Measurements from ENCODE around the gene RASL12. TPM values are rescaled to one million over a fixed set of nuclear protein-coding genes. Genes with fewer than 3 reads are reported as not detected.
A peak's percentile ranks its signal among the peaks of the same experiment; 100 is the strongest.
"Not testable (repeated sequence)": the region's sequence is repeated elsewhere in the genome, so short reads cannot be mapped to it uniquely, and the experiment has no call there.

RASL12 gene
- total and polyA plus RNA-seq, 5 donors, result 63.2 to 88.0 (median 69.6) TPM

- no peak overlapping the region for H3K27ac ChIP-seq (ENCODE audit: low read length)
- ATAC-seq (no peak), DNase-seq (no peak)
- H3K9me3 ChIP-seq (ENCODE audit: control insufficient read depth, low read length), result no peaks in the 10 kb centered on the region
- intact Hi-C loops (cut with DNase I), result loop anchor here in 3 of 4 donors (2.0 to 5.0 kb wide), 2 partner anchors 46 to 68 kb away; no protein-coding TSS in a partner anchor
- no peaks in the 10 kb centered on the region for H3K4me1 ChIP-seq (ENCODE audit: control insufficient read depth, insufficient read depth, low read length)
- no peaks in the 10 kb centered on the region for H3K27me3 ChIP-seq (ENCODE audit: control insufficient read depth, insufficient read depth)
- no peak overlapping the region for H3K4me3 ChIP-seq (ENCODE audit: low read length)
- 88% methylated on average over 7 of the region's 7 CpGs for WGBS
Observed at GRCh38 chr15:65100442-65100841, 32.7 kb upstream of the RASL12 start.

- 94% methylated on average over 10 of the region's 10 CpGs for WGBS
- ATAC-seq; H3K4me1 ChIP-seq (ENCODE audit: control insufficient read depth, insufficient read depth, low read length); DNase-seq; H3K27ac ChIP-seq (ENCODE audit: low read length); H3K9me3 ChIP-seq (ENCODE audit: control insufficient read depth, low read length); H3K4me3 ChIP-seq (ENCODE audit: low read length); H3K27me3 ChIP-seq (ENCODE audit: control insufficient read depth, insufficient read depth): not testable (repeated sequence)
- intact Hi-C loops (cut with DNase I), result loop anchor here (2.0 to 10.0 kb wide), 4 partner anchors 45 to 68 kb away; no protein-coding TSS in a partner anchor
Observed at GRCh38 chr15:65099801-65100200, 32.0 kb upstream of the RASL12 start.

GRCh38 chr15:65099336-65099735 is 31.5 kb upstream of the RASL12 start:
- peaks cover 7% of the 10 kb centered on the region for H3K4me1 ChIP-seq (ENCODE audit: control insufficient read depth, insufficient read depth, low read length)
- intact Hi-C loops (cut with DNase I), result loop anchor here in 2 of 4 donors (5.0 to 10.0 kb wide), 2 partner anchors 47 to 65 kb away; no protein-coding TSS in a partner anchor
- H3K27ac ChIP-seq (ENCODE audit: low read length), result no peak overlapping the region
- 95% methylated on average over 5 of the region's 5 CpGs for WGBS
- DNase-seq (no peak), ATAC-seq (no peak)
- H3K27me3 ChIP-seq (ENCODE audit: control insufficient read depth, insufficient read depth), result no peaks in the 10 kb centered on the region
- no peaks in the 10 kb centered on the region for H3K9me3 ChIP-seq (ENCODE audit: control insufficient read depth, low read length)
- H3K4me3 ChIP-seq (ENCODE audit: low read length), result no peak overlapping the region

- DNase-seq (no peak), ATAC-seq (no peak)
- no peak overlapping the region for H3K4me3 ChIP-seq (ENCODE audit: low read length)
- no peak overlapping the region for H3K27ac ChIP-seq (ENCODE audit: low read length)
- H3K27me3 ChIP-seq (ENCODE audit: control insufficient read depth, insufficient read depth), result no peaks in the 10 kb centered on the region
- peaks cover 8% of the 10 kb centered on the region for H3K4me1 ChIP-seq (ENCODE audit: control insufficient read depth, insufficient read depth, low read length)
- no peaks in the 10 kb centered on the region for H3K9me3 ChIP-seq (ENCODE audit: control insufficient read depth, low read length)
- intact Hi-C loops (cut with DNase I), result loop anchor here in 2 of 4 donors (5.0 to 10.0 kb wide), 2 partner anchors 45 to 63 kb away; no protein-coding TSS in a partner anchor
- 95% methylated on average over 7 of the region's 7 CpGs for WGBS
Observed at GRCh38 chr15:65097651-65098263, 30.0 kb upstream of the RASL12 start.

GRCh38 chr15:65096481-65097385 is 28.9 kb upstream of the RASL12 start:
- Histone ChIP-seq H3K4me1 (ENCODE audit: control insufficient read depth, insufficient read depth, low read length) (peaks cover 10% of the 10 kb centered on the region), H3K27ac (ENCODE audit: low read length) (no peak overlapping the region), H3K4me3 (ENCODE audit: low read length) (no peak overlapping the region), H3K9me3 (ENCODE audit: control insufficient read depth, low read length) (no peaks in the 10 kb centered on the region), H3K27me3 (ENCODE audit: control insufficient read depth, insufficient read depth) (no peaks in the 10 kb centered on the region)
- DNase-seq (no peak), ATAC-seq (no peak)
- intact Hi-C loops (cut with DNase I), result loop anchor here in 2 of 4 donors (5.0 to 10.0 kb wide), 2 partner anchors 44 to 62 kb away; no protein-coding TSS in a partner anchor
- 86% methylated on average over 6 of the region's 6 CpGs for WGBS

- Histone ChIP-seq H3K27ac (ENCODE audit: low read length) (no peak overlapping the region), H3K4me3 (ENCODE audit: low read length) (no peak overlapping the region), H3K9me3 (ENCODE audit: control insufficient read depth, low read length) (no peaks in the 10 kb centered on the region), H3K27me3 (ENCODE audit: control insufficient read depth, insufficient read depth) (no peaks in the 10 kb centered on the region), H3K4me1 (ENCODE audit: control insufficient read depth, insufficient read depth, low read length) (peaks cover 10% of the 10 kb centered on the region)
- intact Hi-C loops (cut with DNase I), result loop anchor here in 2 of 4 donors (5.0 to 10.0 kb wide), 2 partner anchors 43 to 61 kb away; no protein-coding TSS in a partner anchor
- WGBS, result 75% methylated on average over 6 of the region's 6 CpGs
- no peak for DNase-seq
- ATAC-seq, result no peak
Observed at GRCh38 chr15:65095747-65096104, 27.9 kb upstream of the RASL12 start.

- Histone ChIP-seq H3K27me3 (ENCODE audit: control insufficient read depth, insufficient read depth) (no peaks in the 10 kb centered on the region), H3K27ac (ENCODE audit: low read length) (no peak overlapping the region)
- intact Hi-C loops (cut with DNase I), result loop anchor here in 2 of 4 donors (5.0 to 10.0 kb wide), 2 partner anchors 43 to 60 kb away; no protein-coding TSS in a partner anchor
Observed at GRCh38 chr15:65095011-65095746, 27.4 kb upstream of the RASL12 start.

GRCh38 chr15:65094294-65094995 is 26.7 kb upstream of the RASL12 start:
- no peaks in the 10 kb centered on the region for H3K27me3 ChIP-seq (ENCODE audit: control insufficient read depth, insufficient read depth)
- DNase-seq, result peak in 2 of 3 donors; percentile 43 to 48
- no peaks in the 10 kb centered on the region for H3K9me3 ChIP-seq (ENCODE audit: control insufficient read depth, low read length)
- peak; percentile 24 to 57 for ATAC-seq
- WGBS, result 71% methylated on average over 14 of the region's 14 CpGs
- no peak overlapping the region for H3K27ac ChIP-seq (ENCODE audit: low read length)
- H3K4me1 ChIP-seq (ENCODE audit: control insufficient read depth, insufficient read depth, low read length), result peaks cover 15% of the 10 kb centered on the region
- no peak overlapping the region for H3K4me3 ChIP-seq (ENCODE audit: low read length)
- intact Hi-C loops (cut with DNase I), result loop anchor here in 1 of 4 donors (10.0 kb wide), 1 partner anchor 60 kb away; no protein-coding TSS in a partner anchor

More at GRCh38 chr15:65095011-65095746, 27.4 kb upstream of the RASL12 start:
- ATAC-seq (no peak), DNase-seq (no peak)
- Histone ChIP-seq H3K4me1 (ENCODE audit: control insufficient read depth, insufficient read depth, low read length) (peaks cover 13% of the 10 kb centered on the region), H3K4me3 (ENCODE audit: low read length) (no peak overlapping the region), H3K9me3 (ENCODE audit: control insufficient read depth, low read length) (no peaks in the 10 kb centered on the region)
- WGBS, result 65% methylated on average over 5 of the region's 5 CpGs

GRCh38 chr15:65093793-65094170 is 26.0 kb upstream of the RASL12 start:
- peaks cover 17% of the 10 kb centered on the region for H3K4me1 ChIP-seq (ENCODE audit: control insufficient read depth, insufficient read depth, low read length)
- 96% methylated on average over 13 of the region's 13 CpGs for WGBS

More at GRCh38 chr15:65093793-65094170, 26.0 kb upstream of the RASL12 start:
- ATAC-seq; H3K27ac ChIP-seq (ENCODE audit: low read length); H3K9me3 ChIP-seq (ENCODE audit: control insufficient read depth, low read length); H3K4me3 ChIP-seq (ENCODE audit: low read length); H3K27me3 ChIP-seq (ENCODE audit: control insufficient read depth, insufficient read depth): not testable (repeated sequence)
- intact Hi-C loops (cut with DNase I), result loop anchor here in 1 of 4 donors (10.0 kb wide), 1 partner anchor 59 kb away; no protein-coding TSS in a partner anchor
- peak in 1 of 3 donors; percentile 7 for DNase-seq

Measured in right cardiac atrium (tissue), 5 donors.